Neural crest cell (in vitro differentiated cells): Measurements from ENCODE around the gene SLMAP. TPM values are rescaled to one million over a fixed set of nuclear protein-coding genes. Genes with fewer than 3 reads are reported as not detected.

Source experiments
- DNase-seq: peaks from one replicate; pipeline ENCODE4 v3.0.0; 2021; ENCODE audit warnings: low read depth, mixed read lengths, low spot score
- H3K27ac Mint-ChIP-seq: one replicate; pipeline ENCODE4 v1.8.0; 2021; ENCODE audit warnings: mild to moderate bottlenecking, mixed read lengths; ENCODE audit not compliant: unreplicated experiment
- H3K27me3 Mint-ChIP-seq: 2 replicates; pipeline ENCODE4 v1.8.0; 2021; ENCODE audit warnings: low read depth, mild to moderate bottlenecking, mixed read lengths
- H3K36me3 Mint-ChIP-seq: 2 replicates; pipeline ENCODE4 v1.8.0; 2021; ENCODE audit warnings: low read depth, mild to moderate bottlenecking, mixed read lengths
- H3K4me1 Mint-ChIP-seq: 2 replicates; pipeline ENCODE4 v1.8.0; 2021; ENCODE audit warnings: mixed read lengths
- H3K4me3 Mint-ChIP-seq: one replicate; pipeline ENCODE4 v1.8.0; 2021; ENCODE audit warnings: mild to moderate bottlenecking, mixed read lengths
- H3K9me3 Mint-ChIP-seq: 2 replicates; pipeline ENCODE4 v1.8.0; 2021; ENCODE audit warnings: mixed read lengths
- CTCF ChIP-seq: fragments of 200-600 bp; sonication (generic); conservative IDR thresholded peaks from 2 replicates; pipeline ENCODE4 v1.5.0; 2021; ENCODE audit warnings: antibody characterized with exemption, mild to moderate bottlenecking
- total RNA-seq: library from RNA; stranded (reverse); gene quantifications from 2 replicates; pipeline ENCODE4 v1.2.1, GENCODE V29; 2021

SLMAP gene
- total RNA-seq, 1 donor from 2014 or later: 45.7 TPM

DNA sequence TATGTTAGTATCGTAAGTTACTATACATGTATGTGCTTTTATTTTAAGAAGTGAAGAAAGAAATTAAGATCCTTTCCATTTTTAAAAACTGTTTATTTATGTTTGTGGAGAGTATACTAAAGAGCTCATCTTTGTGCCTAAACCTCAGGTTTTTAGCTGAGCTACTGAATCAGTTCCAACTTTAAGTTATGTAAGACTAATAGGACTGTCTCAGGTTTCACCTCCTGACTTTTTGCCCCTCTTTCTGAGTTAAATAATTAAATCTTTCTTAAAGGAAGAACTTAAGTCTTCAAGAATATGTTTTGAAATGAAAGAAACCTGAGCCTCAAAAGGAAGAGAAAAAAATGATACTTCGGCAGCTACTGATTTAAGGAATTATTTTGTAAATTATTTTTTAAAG lies 2.6 kb downstream of the SLMAP start:
- DNase-seq: no peak
- peaks cover 32% of the 10 kb centered on the region for H3K4me1 Mint-ChIP-seq
- peak overlapping the region; percentile 96 for H3K4me3 Mint-ChIP-seq
- H3K9me3 Mint-ChIP-seq: no peaks in the 10 kb centered on the region
- H3K27ac Mint-ChIP-seq: no peak overlapping the region
- H3K27me3 Mint-ChIP-seq: peaks cover 4% of the 10 kb centered on the region
- peaks cover 8% of the 10 kb centered on the region for H3K36me3 Mint-ChIP-seq
- no peak for TF ChIP-seq CTCF

DNA sequence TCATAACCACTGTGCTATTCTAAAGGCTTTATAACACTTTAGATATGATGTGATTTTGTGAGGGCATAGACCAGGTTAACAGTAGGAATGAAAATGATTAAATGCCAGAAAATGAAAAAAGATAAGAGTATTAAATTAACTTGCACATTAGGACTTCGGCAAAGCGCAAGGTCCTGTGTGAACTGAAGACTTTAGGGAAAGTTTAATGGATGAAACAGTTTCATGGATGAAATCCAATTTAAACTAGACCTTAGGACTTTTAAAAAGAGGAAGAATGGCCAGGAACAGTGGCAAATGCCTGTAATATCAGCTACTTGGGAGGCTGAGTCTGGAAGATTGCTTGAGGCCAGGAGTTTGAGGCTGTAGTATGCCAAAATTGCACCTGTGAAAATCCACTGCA lies 8.7 kb downstream of the SLMAP start:
- DNase-seq: no peak
- TF ChIP-seq CTCF: no peak
- Mint-ChIP-seq H3K4me1 (peaks cover 21% of the 10 kb centered on the region), H3K27me3 (no peaks in the 10 kb centered on the region), H3K4me3 (no peak overlapping the region), H3K36me3 (peaks cover 7% of the 10 kb centered on the region), H3K27ac (no peak overlapping the region), H3K9me3 (no peaks in the 10 kb centered on the region)

DNA sequence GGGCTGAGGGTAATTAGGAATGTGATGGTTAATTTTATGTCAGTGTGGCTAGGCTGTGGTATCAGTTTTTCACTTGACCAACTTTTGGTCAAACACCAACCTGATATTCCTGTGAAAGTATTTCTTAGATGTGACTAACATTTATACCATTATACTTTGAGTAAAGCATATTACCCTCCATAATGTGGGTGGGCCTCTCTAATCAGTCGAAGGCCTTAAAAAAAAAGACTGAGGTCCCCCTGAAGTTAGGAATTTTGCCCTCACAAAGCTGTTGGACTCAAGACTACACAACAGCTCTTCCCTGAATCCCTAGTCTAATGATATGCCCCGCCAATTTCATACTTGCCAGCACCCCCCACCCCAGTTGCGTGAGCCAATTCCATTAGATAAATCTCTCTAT lies 12.5 kb downstream of the SLMAP start:
- Mint-ChIP-seq H3K4me1 (peaks cover 23% of the 10 kb centered on the region), H3K27ac (no peak overlapping the region), H3K36me3 (peaks cover 6% of the 10 kb centered on the region), H3K4me3 (no peak overlapping the region), H3K9me3 (no peaks in the 10 kb centered on the region), H3K27me3 (no peaks in the 10 kb centered on the region)
- no peak for TF ChIP-seq CTCF
- no peak for DNase-seq

DNA sequence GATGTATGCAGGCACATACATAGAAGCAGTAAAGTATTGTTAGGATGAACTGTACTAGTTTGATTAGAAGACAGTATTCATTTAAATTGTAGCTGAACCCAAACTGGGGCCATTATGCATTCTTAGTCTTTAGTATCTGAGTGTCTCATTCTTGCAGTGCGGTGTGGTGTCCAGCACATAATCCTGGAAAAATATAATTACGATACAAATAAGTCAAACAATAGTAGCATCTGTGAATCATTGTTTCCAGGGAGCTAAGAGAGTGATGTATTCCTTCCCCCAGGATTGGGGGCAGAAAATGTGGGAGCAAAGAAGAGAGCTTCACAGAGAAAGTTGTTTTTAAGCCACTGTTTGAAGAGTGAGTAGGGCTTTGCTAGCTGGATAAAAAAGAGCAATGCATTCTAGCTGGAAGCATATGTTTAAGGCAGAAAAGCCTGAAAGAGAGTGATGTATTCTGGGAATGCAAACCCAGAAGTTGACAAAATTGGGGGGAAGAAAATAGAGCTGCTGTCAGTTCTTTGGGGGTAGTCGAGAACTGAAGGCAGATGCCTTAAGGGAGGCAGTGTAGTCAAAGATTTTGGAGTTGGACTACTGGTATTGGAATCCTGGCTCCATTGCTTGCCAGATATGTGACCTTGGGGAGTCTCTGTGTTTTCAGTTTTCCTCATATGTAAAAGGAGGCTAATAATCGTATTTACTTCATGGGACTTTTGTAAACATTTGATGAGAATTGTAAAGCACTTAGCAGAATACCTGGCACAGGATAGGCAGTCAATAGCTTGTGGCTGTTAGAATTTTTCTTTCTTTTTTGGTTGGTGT lies 14.1 kb downstream of the SLMAP start:
- no peak overlapping the region for H3K27ac Mint-ChIP-seq
- no peak for TF ChIP-seq CTCF
- no peak for DNase-seq
- peaks cover 4% of the 10 kb centered on the region for H3K36me3 Mint-ChIP-seq
- H3K9me3 Mint-ChIP-seq: no peaks in the 10 kb centered on the region
- H3K27me3 Mint-ChIP-seq: no peaks in the 10 kb centered on the region
- peaks cover 16% of the 10 kb centered on the region for H3K4me1 Mint-ChIP-seq
- H3K4me3 Mint-ChIP-seq: no peak overlapping the region

DNA sequence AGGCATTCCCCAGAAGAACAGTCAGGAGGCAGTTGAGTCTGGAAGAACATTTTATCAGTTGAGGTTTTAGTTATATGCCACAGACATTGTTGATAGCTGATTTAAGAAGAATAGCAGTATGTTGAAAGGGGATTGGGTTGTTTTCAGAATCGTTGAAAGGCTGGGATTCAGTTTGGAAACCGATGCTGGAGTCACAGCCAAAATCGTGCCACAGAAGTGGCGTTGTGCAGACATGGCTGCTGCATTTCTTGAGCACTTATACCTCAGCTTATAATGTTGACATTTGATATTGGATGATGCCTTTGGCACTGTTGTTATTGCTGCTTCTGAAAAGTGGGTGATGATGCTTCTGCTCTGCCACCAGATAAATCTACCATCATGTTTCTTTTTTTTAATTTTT lies 16.1 kb downstream of the SLMAP start:
- no peak overlapping the region for H3K27ac Mint-ChIP-seq
- TF ChIP-seq CTCF: no peak
- H3K27me3 Mint-ChIP-seq: no peaks in the 10 kb centered on the region
- peaks cover 7% of the 10 kb centered on the region for H3K4me1 Mint-ChIP-seq
- H3K4me3 Mint-ChIP-seq: no peak overlapping the region
- no peaks in the 10 kb centered on the region for H3K9me3 Mint-ChIP-seq
- no peak for DNase-seq
- H3K36me3 Mint-ChIP-seq: no peaks in the 10 kb centered on the region
